SK-N-SH (cell line): ENCODE data around the gene SFSWAP. TPM values are rescaled to one million over a fixed set of nuclear protein-coding genes. Genes with fewer than 3 reads are reported as not detected.

Source experiments
- CTCF ChIA-PET: fragments of 300-600, 350-600 bp; formaldehyde crosslinking; extraction: SDS; loops from one replicate; lab custom pipeline; 2021; lab: Yijun Ruan, JAX
- POLR2A ChIA-PET: fragments of 350-600 bp; sonication (Branson Sonifier 250); formaldehyde crosslinking; extraction: SDS; loops from one replicate; lab custom pipeline; 2020; ENCODE audit warnings: antibody characterized with exemption, inconsistent platforms; lab: Yijun Ruan, JAX
- DNase-seq: peaks from one replicate; pipeline ENCODE4 v3.0.0; 2012
- H2AFZ ChIP-seq: fragments of 200-600 bp; sonication (generic); 2 replicates; pipeline ENCODE4 v1.8.1; 2016; ENCODE audit warnings: antibody characterized with exemption, mild to moderate bottlenecking, low read depth
- H3F3A ChIP-seq: fragments of 200-600 bp; sonication (generic); replicated peaks from 2 replicates; pipeline ENCODE3; 2016; ENCODE audit warnings: antibody characterized with exemption, mild to moderate bottlenecking; ENCODE audit not compliant: insufficient read depth
- H3K27ac ChIP-seq, 2 experiments: fragments of 200-500 bp in 1 of 2; fragments of 200-600 bp in 1 of 2; sonication (Bioruptor generic) in 1 of 2; sonication (generic), shearing (Covaris generic) in 1 of 2; 2 replicates each; pipeline versions ENCODE4 v1.5.1 to v1.6.1; 2014 to 2016; ENCODE audit warnings: low read depth in 2 of 2, inconsistent platforms in 1 of 2, low read length in 1 of 2, mild to moderate bottlenecking in 1 of 2, mixed read lengths in 1 of 2
- H3K27me3 ChIP-seq: fragments of 200-600 bp; sonication (generic), shearing (Covaris generic); 2 replicates; pipeline ENCODE4 v1.6.1; 2016; ENCODE audit warnings: mixed run types; ENCODE audit not compliant: insufficient read depth
- H3K36me3 ChIP-seq, 2 experiments: fragments of 200-500 bp in 1 of 2; fragments of 200-600 bp in 1 of 2; sonication (Bioruptor generic) in 1 of 2; sonication (generic) in 1 of 2; replicated peaks in 1 of 2; 2 replicates each; pipeline versions ENCODE3 to v1.5.1; 2014 to 2016; ENCODE audit warnings: low read length in 1 of 2, mild to moderate bottlenecking in 1 of 2; ENCODE audit not compliant: insufficient read depth in 2 of 2, control insufficient read depth in 1 of 2
- H3K4me1 ChIP-seq, 2 experiments: fragments of 200-500 bp in 1 of 2; fragments of 200-600 bp in 1 of 2; sonication (Bioruptor generic) in 1 of 2; sonication (generic), shearing (Covaris generic) in 1 of 2; 2 replicates each; pipeline versions ENCODE4 v1.5.1 to v1.6.1; 2014 to 2016; ENCODE audit warnings: low read depth in 1 of 2, low read length in 1 of 2, mixed run types in 1 of 2; ENCODE audit not compliant: insufficient read depth in 2 of 2, control insufficient read depth in 1 of 2
- H3K4me2 ChIP-seq: fragments of 200-600 bp; sonication (generic), shearing (Covaris generic); 2 replicates; pipeline ENCODE4 v1.6.1; 2017; ENCODE audit warnings: mixed run types
- H3K4me3 ChIP-seq, 2 experiments: fragments of 200-500 bp in 1 of 2; fragments of 200-600 bp in 1 of 2; sonication (Bioruptor generic) in 1 of 2; sonication (generic), shearing (Covaris generic) in 1 of 2; 2 replicates each; pipeline versions ENCODE4 v1.5.1 to v1.8.1; 2014 to 2016; ENCODE audit warnings: low read depth in 2 of 2, inconsistent platforms in 1 of 2, low read length in 1 of 2, mild to moderate bottlenecking in 1 of 2, mixed read lengths in 1 of 2, moderate library complexity in 1 of 2
- H3K79me2 ChIP-seq: fragments of 200-600 bp; sonication (generic); 2 replicates; pipeline ENCODE4 v1.8.1; 2017; ENCODE audit warnings: mild to moderate bottlenecking; ENCODE audit not compliant: insufficient read depth
- H3K9ac ChIP-seq: fragments of 200-600 bp; sonication (generic); 2 replicates; pipeline ENCODE4 v1.6.1; 2017; ENCODE audit warnings: mixed run types
- H3K9me2 ChIP-seq: fragments of 200-600 bp; sonication (generic); 2 replicates; pipeline ENCODE4 v1.6.1; 2017; ENCODE audit warnings: mixed run types
- H3K9me3 ChIP-seq: fragments of 200-600 bp; sonication (generic); 2 replicates; pipeline ENCODE4 v1.6.1; 2017; ENCODE audit warnings: mixed run types, mild to moderate bottlenecking, moderate library complexity
- H4K20me1 ChIP-seq: fragments of 200-600 bp; sonication (generic); 2 replicates; pipeline ENCODE4 v1.6.1; 2017; ENCODE audit warnings: mild to moderate bottlenecking, mixed run types; ENCODE audit not compliant: insufficient read depth
- EP300 ChIP-seq, 2 experiments: IDR thresholded peaks; 2 replicates each; pipeline versions ENCODE4 v1.4.0 to v1.6.1; 2012; ENCODE audit warnings: borderline replicate concordance in 1 of 2, low read depth in 1 of 2, low read length in 1 of 2
- EZH2phosphoT487 ChIP-seq: fragments of 200-600 bp; sonication (generic); IDR thresholded peaks from 2 replicates; pipeline ENCODE4 v1.6.1; 2017; ENCODE audit warnings: low read depth, mixed run types, mild to moderate bottlenecking, antibody characterized with exemption, moderate library complexity, borderline replicate concordance
- FOSL2 ChIP-seq: IDR thresholded peaks from 2 replicates; pipeline ENCODE4 v1.4.0; 2012; ENCODE audit warnings: low read depth, mild to moderate bottlenecking, moderate library complexity, borderline replicate concordance
- JUND ChIP-seq: IDR thresholded peaks from 2 replicates; pipeline ENCODE4 v1.4.0; 2012
- MAX ChIP-seq: IDR thresholded peaks from 2 replicates; pipeline ENCODE4 v1.4.0; 2012; ENCODE audit warnings: low read depth
- MEF2A ChIP-seq: IDR thresholded peaks from 2 replicates; pipeline ENCODE4 v1.4.0; 2012; ENCODE audit warnings: low read depth, borderline replicate concordance
- NFIC ChIP-seq: IDR thresholded peaks from 2 replicates; pipeline ENCODE4 v1.4.0; 2012; ENCODE audit warnings: borderline replicate concordance
- PBX3 ChIP-seq: IDR thresholded peaks from 2 replicates; pipeline ENCODE4; 2012
- POLR2AphosphoS5 ChIP-seq: IDR thresholded peaks from 2 replicates; pipeline ENCODE4 v1.6.1; 2012; ENCODE audit warnings: low read depth, low read length
- RAD21 ChIP-seq: IDR thresholded peaks from 2 replicates; pipeline ENCODE4 v1.6.1; 2012; ENCODE audit warnings: mild to moderate bottlenecking, low read length
- RCOR1 ChIP-seq: fragments of 150-350 bp; IDR thresholded peaks from 2 replicates; pipeline ENCODE4 v1.6.1; 2017; ENCODE audit warnings: antibody characterized with exemption, low read length
- REST ChIP-seq: IDR thresholded peaks from 2 replicates; pipeline ENCODE4 v1.6.1; 2012; ENCODE audit warnings: mild to moderate bottlenecking, low read depth, low read length, moderate library complexity
- SMC3 ChIP-seq: IDR thresholded peaks from 2 replicates; pipeline ENCODE4 v1.6.1; 2012; ENCODE audit warnings: low read depth, low read length, improper control_type of control experiment
- TCF12 ChIP-seq: IDR thresholded peaks from 2 replicates; pipeline ENCODE4 v1.4.0; 2012
- TEAD4 ChIP-seq: IDR thresholded peaks from 2 replicates; pipeline ENCODE4 v1.4.0; 2012; ENCODE audit warnings: mild to moderate bottlenecking, borderline replicate concordance; ENCODE audit not compliant: insufficient read depth
- USF1 ChIP-seq: IDR thresholded peaks from 2 replicates; pipeline ENCODE4 v1.4.0; 2012; ENCODE audit warnings: low read depth, borderline replicate concordance
- USF2 ChIP-seq: fragments of 150-350 bp; IDR thresholded peaks from 2 replicates; pipeline ENCODE4 v1.6.1; 2017; ENCODE audit warnings: antibody characterized with exemption, low read length, low read depth, borderline replicate concordance
- YY1 ChIP-seq: IDR thresholded peaks from 2 replicates; pipeline ENCODE4 v1.4.0; 2012; ENCODE audit warnings: low read depth, mild to moderate bottlenecking
- WGBS: methylation state at CpG from one replicate; pipeline ENCODE4 v1.1.6; 2017; ENCODE audit warnings: low lambda C conversion rate; 5-methylcytosine and 5-hydroxymethylcytosine counted together
- polyA plus RNA-seq, 3 experiments: library from polyadenylated mRNA; depleted of rRNA; stranded (reverse); fragments of >200 nt; gene quantifications; 2 replicates each; pipeline ENCODE4 v1.2.3, GENCODE V29; 2012

The SFSWAP gene
- polyA plus RNA-seq, 1 of the 3 experiments (the other 2 are of a cell fraction) = 27.9 TPM

GRCh38 chr12:131827961-131828534 lies 117.2 kb downstream of the SFSWAP start, which contains the start of gene MMP17 (continued):
- no peak for TF ChIP-seq USF1
- TF ChIP-seq TCF12 = no peak
- peak; percentile 7; the same call in 1 of the 2 replicates for TF ChIP-seq SMC3
- TF ChIP-seq REST = no peak
- TF ChIP-seq, all 33 proteins: peak for 4

- Histone ChIP-seq H3K9me2 (no peaks in the 10 kb centered on the region), H3K4me1 (peaks cover 3 to 26% of the 10 kb centered on the region in 2 experiments; a peak in 1 of 4 replicates), H2AFZ (peak overlapping the region; percentile 42; the same call in 1 of the 2 replicates), H3K27me3 (no peaks in the 10 kb centered on the region), H3K4me3 (peak overlapping the region; percentile 54 to 62), H4K20me1 (no peaks in the 10 kb centered on the region), H3K4me2 (peak overlapping the region; percentile 91), H3K9ac (peak overlapping the region; percentile 31; the same call in 1 of the 2 replicates), H3K9me3 (no peaks in the 10 kb centered on the region), H3K36me3 (no peaks in the 10 kb centered on the region), H3K27ac (no peak overlapping the region), H3F3A (no peaks in the 10 kb centered on the region), H3K79me2 (no peaks in the 10 kb centered on the region)
- ChIA-PET CTCF (interaction anchor here (0.7 to 6.2 kb wide), 12 partner anchors 12 to 971 kb away, joined by 3 to 51 read pairs (median 3); no protein-coding TSS in a partner anchor), POLR2A (no interaction called here)
- DNase-seq = peak; percentile 68
- no peak for TF ChIP-seq JUND
- TF ChIP-seq EZH2phosphoT487 = no peak
- TF ChIP-seq POLR2AphosphoS5 = no peak
- no peak for TF ChIP-seq USF1
- no peak for TF ChIP-seq RAD21
- TF ChIP-seq NFIC = no peak
- TF ChIP-seq TEAD4 = no peak
- TF ChIP-seq MAX = no peak
- TF ChIP-seq YY1 = no peak
- no peak for TF ChIP-seq RCOR1
- no peak for TF ChIP-seq PBX3
- no peak for TF ChIP-seq FOSL2
- TF ChIP-seq MEF2A = no peak
- no peak for TF ChIP-seq REST
- TF ChIP-seq USF2 = no peak
- TF ChIP-seq EP300 (IDR thresholded peaks at IDR 0.05; ENCODE audit: borderline replicate concordance in 1 of 2, low read depth in 1 of 2, low read length in 1 of 2) = no peak
- 7% methylated on average over 3 of the region's 64 CpGs for WGBS
Measured at GRCh38 chr12:131828671-131829355, 117.9 kb downstream of the SFSWAP start.
